ENCODE results near the gene WDR12.

DNA sequence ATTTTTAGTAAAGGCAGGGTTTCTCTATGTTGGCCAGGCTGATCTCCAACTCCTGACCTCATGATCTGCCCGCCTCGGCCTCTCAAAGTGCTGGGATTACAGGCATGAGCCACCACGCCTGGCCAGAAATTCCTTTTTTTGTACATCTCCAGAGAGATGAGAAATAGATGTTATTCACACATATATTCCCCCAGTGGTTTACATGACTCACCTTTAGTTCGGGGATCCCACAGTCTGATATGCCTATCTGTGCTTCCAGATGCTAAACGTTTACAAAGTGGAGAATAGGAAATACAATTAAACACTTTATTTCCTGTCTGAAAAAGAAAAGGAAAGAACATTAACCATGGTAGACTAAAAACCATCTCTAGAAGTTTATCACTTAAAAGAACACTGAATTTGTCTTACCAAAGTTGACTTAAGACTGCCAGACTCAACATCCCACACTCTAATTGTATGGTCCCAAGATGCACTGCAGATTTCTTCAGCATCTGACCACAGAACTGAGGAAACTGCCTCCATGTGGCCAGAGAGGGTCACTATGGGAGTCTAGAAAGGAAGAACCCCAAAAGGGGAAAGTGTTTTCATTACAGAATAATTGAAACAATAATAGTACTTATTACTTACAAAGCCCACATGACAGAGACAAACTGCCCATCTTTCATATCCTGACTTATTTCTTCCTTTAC lies 27.3 kb downstream of the WDR12 start:
- TF ChIP-seq, protein P1, sequence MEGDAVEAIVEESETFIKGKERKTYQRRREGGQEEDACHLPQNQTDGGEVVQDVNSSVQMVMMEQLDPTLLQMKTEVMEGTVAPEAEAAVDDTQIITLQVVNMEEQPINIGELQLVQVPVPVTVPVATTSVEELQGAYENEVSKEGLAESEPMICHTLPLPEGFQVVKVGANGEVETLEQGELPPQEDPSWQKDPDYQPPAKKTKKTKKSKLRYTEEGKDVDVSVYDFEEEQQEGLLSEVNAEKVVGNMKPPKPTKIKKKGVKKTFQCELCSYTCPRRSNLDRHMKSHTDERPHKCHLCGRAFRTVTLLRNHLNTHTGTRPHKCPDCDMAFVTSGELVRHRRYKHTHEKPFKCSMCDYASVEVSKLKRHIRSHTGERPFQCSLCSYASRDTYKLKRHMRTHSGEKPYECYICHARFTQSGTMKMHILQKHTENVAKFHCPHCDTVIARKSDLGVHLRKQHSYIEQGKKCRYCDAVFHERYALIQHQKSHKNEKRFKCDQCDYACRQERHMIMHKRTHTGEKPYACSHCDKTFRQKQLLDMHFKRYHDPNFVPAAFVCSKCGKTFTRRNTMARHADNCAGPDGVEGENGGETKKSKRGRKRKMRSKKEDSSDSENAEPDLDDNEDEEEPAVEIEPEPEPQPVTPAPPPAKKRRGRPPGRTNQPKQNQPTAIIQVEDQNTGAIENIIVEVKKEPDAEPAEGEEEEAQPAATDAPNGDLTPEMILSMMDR (IDR thresholded peaks at IDR 0.05) = no peak
- no peak for TF ChIP-seq POLR2A (IDR thresholded peaks at IDR 0.05)
